IMR-90 (cell line): Measurements from ENCODE around the gene NKAIN4. TPM values are rescaled to one million over a fixed set of nuclear protein-coding genes. Genes with fewer than 3 reads are reported as not detected.

Experiments
- ATAC-seq: fragments of 200-7000 bp; cut with Tn5 transposase; 2 replicates; pipeline ENCODE4 v1.9.1; 2020; ENCODE audit warnings: low read depth, mild to moderate bottlenecking, moderate library complexity
- BruUV-seq: library from RNA; stranded (reverse); fragments of 400-500 nt; replicated peaks from 2 replicates; lab custom pipeline; 2021; lab: Mats Ljungman, UMichigan
- CTCF ChIA-PET: fragments of 300-600 bp; formaldehyde crosslinking; extraction: SDS; loops from one replicate; lab custom pipeline; 2021; ENCODE audit warnings: antibody characterized with exemption; lab: Yijun Ruan, JAX
- POLR2A ChIA-PET: fragments of 300-600 bp; sonication (Branson Sonifier 250); formaldehyde crosslinking; loops from one replicate; lab custom pipeline; 2022; ENCODE audit warnings: antibody characterized with exemption; ENCODE audit not compliant: unreplicated experiment; lab: Charles Lee
- DNase-seq: peaks from one replicate; pipeline ENCODE4 v3.0.0; 2013
- H2AFZ ChIP-seq: replicated peaks from 2 replicates; pipeline ENCODE3; 2013; ENCODE audit warnings: low read length, mild to moderate bottlenecking; ENCODE audit not compliant: poor library complexity
- H2AK5ac ChIP-seq: 2 replicates; pipeline ENCODE4 v1.6.1; 2013; ENCODE audit warnings: low read depth, low read length, inconsistent platforms
- H2AK9ac ChIP-seq: replicated peaks from 2 replicates; pipeline ENCODE3; 2013; ENCODE audit warnings: mild to moderate bottlenecking, low read depth, low read length, moderate library complexity; ENCODE audit not compliant: poor library complexity
- H2BK120ac ChIP-seq: 2 replicates; pipeline ENCODE4 v1.6.1; 2013; ENCODE audit warnings: low read depth, low read length, inconsistent platforms
- H2BK15ac ChIP-seq: 3 replicates; pipeline ENCODE4 v1.6.1; 2013; ENCODE audit warnings: low read depth, low read length, inconsistent platforms
- H2BK20ac ChIP-seq: 2 replicates; pipeline ENCODE4 v1.6.1; 2013; ENCODE audit warnings: low read depth, mild to moderate bottlenecking, inconsistent platforms, low read length, moderate library complexity
- H2BK5ac ChIP-seq: 2 replicates; pipeline ENCODE4 v1.6.1; 2013; ENCODE audit warnings: mild to moderate bottlenecking, low read depth, low read length, inconsistent platforms; ENCODE audit not compliant: poor library complexity, severe bottlenecking
- H3K14ac ChIP-seq: replicated peaks from 2 replicates; pipeline ENCODE4 v1.6.1; 2013; ENCODE audit warnings: low read depth, low read length, inconsistent platforms
- H3K18ac ChIP-seq: 2 replicates; pipeline ENCODE4 v1.6.1; 2013; ENCODE audit warnings: low read depth, low read length, control low read depth
- H3K23ac ChIP-seq: 2 replicates; pipeline ENCODE4 v1.6.1; 2013; ENCODE audit warnings: low read depth, low read length, inconsistent platforms
- H3K27ac ChIP-seq: 2 replicates; pipeline ENCODE4 v1.5.1; 2013; ENCODE audit warnings: mild to moderate bottlenecking, control low read depth, low read length; ENCODE audit not compliant: insufficient read depth
- H3K27me3 ChIP-seq: 2 replicates; pipeline ENCODE4 v1.6.1; 2013; ENCODE audit warnings: low read length; ENCODE audit not compliant: control insufficient read depth, insufficient read depth
- H3K36me3 ChIP-seq: 2 replicates; pipeline ENCODE4 v1.6.1; 2013; ENCODE audit warnings: low read length, mixed read lengths; ENCODE audit not compliant: control insufficient read depth, insufficient read depth
- H3K4ac ChIP-seq: 2 replicates; pipeline ENCODE4 v1.6.1; 2013; ENCODE audit warnings: low read depth, low read length, inconsistent platforms
- H3K4me1 ChIP-seq: 2 replicates; pipeline ENCODE4 v1.6.1; 2013; ENCODE audit warnings: low read length, mixed read lengths; ENCODE audit not compliant: control insufficient read depth, insufficient read depth
- H3K4me2 ChIP-seq: 2 replicates; pipeline ENCODE4 v1.6.1; 2013; ENCODE audit warnings: low read depth, mild to moderate bottlenecking, control low read depth, low read length, moderate library complexity
- H3K4me3 ChIP-seq: 2 replicates; pipeline ENCODE4 v1.5.1; 2013; ENCODE audit warnings: low read depth, mild to moderate bottlenecking, control low read depth, low read length, moderate library complexity; ENCODE audit not compliant: insufficient read depth
- H3K56ac ChIP-seq: 2 replicates; pipeline ENCODE4 v1.6.1; 2013; ENCODE audit warnings: low read length, inconsistent platforms; ENCODE audit not compliant: insufficient read depth; ENCODE audit errors: extremely low read depth
- H3K79me1 ChIP-seq, 2 experiments: 2 replicates each; pipeline ENCODE4 v1.6.1; 2013; ENCODE audit warnings: low read length in 2 of 2, inconsistent platforms in 1 of 2, low read depth in 1 of 2
- H3K9ac ChIP-seq: 2 replicates; pipeline ENCODE4 v1.6.1; 2013; ENCODE audit warnings: low read depth, low read length, control low read depth
- H3K9me1 ChIP-seq: 2 replicates; pipeline ENCODE4 v1.6.1; 2013; ENCODE audit warnings: low read length, inconsistent platforms; ENCODE audit not compliant: insufficient read depth
- H3K9me3 ChIP-seq: 2 replicates; pipeline ENCODE4 v1.6.1; 2013; ENCODE audit warnings: low read length; ENCODE audit not compliant: control insufficient read depth, insufficient read depth
- H4K20me1 ChIP-seq: 2 replicates; pipeline ENCODE4 v1.6.1; 2013; ENCODE audit warnings: low read length, inconsistent platforms; ENCODE audit not compliant: insufficient read depth
- H4K5ac ChIP-seq: 2 replicates; pipeline ENCODE4 v1.6.1; 2013; ENCODE audit warnings: mild to moderate bottlenecking, low read depth, low read length, control low read depth
- H4K8ac ChIP-seq, 2 experiments: 2 replicates each; pipeline ENCODE4 v1.6.1; 2013; ENCODE audit warnings: low read depth in 2 of 2, low read length in 2 of 2, control low read depth in 1 of 2, inconsistent platforms in 1 of 2
- H4K91ac ChIP-seq: 2 replicates; pipeline ENCODE4 v1.6.1; 2013; ENCODE audit warnings: low read depth, low read length, inconsistent platforms; ENCODE audit not compliant: insufficient read depth
- BHLHE40 ChIP-seq: fragments of 150-350 bp; IDR thresholded peaks from 2 replicates; pipeline ENCODE4 v1.6.1; 2016; ENCODE audit warnings: mild to moderate bottlenecking, low read depth, low read length
- CHD1 ChIP-seq: IDR thresholded peaks from 2 replicates; pipeline ENCODE4 v1.6.1; 2012; ENCODE audit warnings: low read depth, low read length, improper control_type of control experiment
- CTCF ChIP-seq: conservative IDR thresholded peaks from 2 replicates; pipeline ENCODE4 v1.5.1; 2012; ENCODE audit warnings: mild to moderate bottlenecking, low read depth, low read length, improper control_type of control experiment
- FOS ChIP-seq: fragments of 150-350 bp; IDR thresholded peaks from 2 replicates; pipeline ENCODE4 v1.6.1; 2016; ENCODE audit warnings: low read depth, low read length
- POLR2A ChIP-seq: IDR thresholded peaks from 2 replicates; pipeline ENCODE4 v1.6.1; 2012; ENCODE audit warnings: mild to moderate bottlenecking, low read depth, low read length
- RAD21 ChIP-seq: IDR thresholded peaks from 2 replicates; pipeline ENCODE4 v1.6.1; 2012; ENCODE audit warnings: low read length, improper control_type of control experiment
- SMC3 ChIP-seq: fragments of 150-350 bp; IDR thresholded peaks from 2 replicates; pipeline ENCODE4 v1.6.1; 2016; ENCODE audit warnings: low read depth, mild to moderate bottlenecking, antibody characterized with exemption, low read length, moderate library complexity
- USF2 ChIP-seq: fragments of 150-350 bp; IDR thresholded peaks from 2 replicates; pipeline ENCODE4 v1.6.1; 2017; ENCODE audit warnings: mild to moderate bottlenecking, antibody characterized with exemption, low read length, low read depth
- WGBS, 2 experiments: methylation state at CpG; one replicate each; pipeline versions ENCODE4 v1.1.5 to v1.1.7; 2013; ENCODE audit warnings: missing lambda C conversion rate in 2 of 2; ENCODE audit not compliant: insufficient read length in 1 of 2; ENCODE audit errors: extremely low coverage in 2 of 2; 5-methylcytosine and 5-hydroxymethylcytosine counted together
- dilution Hi-C: fragments of 300-500 bp; cut with HindIII; formaldehyde crosslinking; loops from one replicate; pipeline ENCODE4 v1.14.3; 2018; ENCODE audit warnings: low sequenced_read_pairs; ENCODE audit not compliant: unreplicated experiment
- in situ Hi-C: fragments of 300-500 bp; cut with MboI; formaldehyde crosslinking; loops from 3 replicates; pipeline ENCODE4 v1.14.3; 2019; ENCODE audit warnings: low sequenced_read_pairs, inconsistent platforms, mixed read lengths
- intact Hi-C: fragments of 100-400 bp; cut with micrococcal nuclease; formaldehyde crosslinking; loops from 2 replicates; pipeline ENCODE4 v1.10.0; 2022
- polyA plus RNA-seq, 3 experiments: library from polyadenylated mRNA; depleted of rRNA; stranded (reverse); fragments of >200 nt; gene quantifications; 2 replicates each; pipeline ENCODE4 v1.2.3, GENCODE V29; 2012; ENCODE audit warnings: low replicate concordance in 1 of 3
- total RNA-seq: library from RNA; depleted of rRNA; stranded (reverse); fragments of >200 nt; gene quantifications from 2 replicates; pipeline ENCODE4 v1.2.3, GENCODE V29; 2012

Gene NKAIN4
- total and polyA plus RNA-seq, 2 of the 4 experiments (the other 2 are of a cell fraction) = not detected

- H3K27me3 ChIP-seq = peaks cover 60% of the 10 kb centered on the region
- no peak overlapping the region for H2AK5ac ChIP-seq
- DNase-seq = no peak
- H3K4me1 ChIP-seq = no peaks in the 10 kb centered on the region; the same call in 1 of the 2 replicates
- no peaks in the 10 kb centered on the region for H3K9me3 ChIP-seq
- H2BK5ac ChIP-seq = no peak overlapping the region
- H2AFZ ChIP-seq = no peak overlapping the region
- no peak overlapping the region for H3K4ac ChIP-seq
- H4K20me1 ChIP-seq = no peaks in the 10 kb centered on the region; the same call in 1 of the 2 replicates
- H2BK120ac ChIP-seq = no peak overlapping the region
- H3K36me3 ChIP-seq = no peaks in the 10 kb centered on the region
- H3K27ac ChIP-seq = no peak overlapping the region
- intact Hi-C loops = no loop called here
- ChIA-PET CTCF (no interaction called here), POLR2A (no interaction called here)
- no peak overlapping the region for H3K4me2 ChIP-seq
- no peak for ATAC-seq
- H3K23ac ChIP-seq = no peak overlapping the region
- H3K14ac ChIP-seq = no peak overlapping the region
- H3K56ac ChIP-seq = no peak overlapping the region
- H3K9ac ChIP-seq = no peak overlapping the region
- BruUV-seq = no TSS peak
- in situ Hi-C loops = no loop called here
- H4K5ac ChIP-seq = no peak overlapping the region
- WGBS, 2 experiments = 16% methylated on average over 6 of the region's 14 CpGs; no CpG with 5 or more reads in 1 of the 2 experiments
- TF ChIP-seq FOS = no peak
- TF ChIP-seq POLR2A = no peak
- TF ChIP-seq CHD1 = no peak
- no peak for TF ChIP-seq BHLHE40
- no peak for TF ChIP-seq CTCF
- no peak for TF ChIP-seq SMC3
- TF ChIP-seq RAD21 = no peak
- TF ChIP-seq USF2 = no peak
- no peak overlapping the region for H4K8ac ChIP-seq
- no peak overlapping the region for H2AK9ac ChIP-seq
- H2BK15ac ChIP-seq = no peak overlapping the region
- no peaks in the 10 kb centered on the region for H3K9me1 ChIP-seq
- no peaks in the 10 kb centered on the region for H3K79me1 ChIP-seq
- no peak overlapping the region for H4K91ac ChIP-seq
- no peak overlapping the region for H2BK20ac ChIP-seq
- dilution Hi-C loops = no loop called here
- no peak overlapping the region for H3K4me3 ChIP-seq
- H3K18ac ChIP-seq = no peak overlapping the region
These were observed 10.3 kb upstream of the NKAIN4 start for GRCh38 chr20:63264519-63264918.
